HG02678 (cell line): ENCODE data around the gene FAM149A.

Experiments used
- ATAC-seq: cut with Tn5 transposase; IDR thresholded peaks from one replicate; pipeline ENCODE4 v1.9.1; 2021; ENCODE audit warnings: mild to moderate bottlenecking, moderate library complexity; ENCODE audit not compliant: unreplicated experiment

The FAM149A gene

DNA sequence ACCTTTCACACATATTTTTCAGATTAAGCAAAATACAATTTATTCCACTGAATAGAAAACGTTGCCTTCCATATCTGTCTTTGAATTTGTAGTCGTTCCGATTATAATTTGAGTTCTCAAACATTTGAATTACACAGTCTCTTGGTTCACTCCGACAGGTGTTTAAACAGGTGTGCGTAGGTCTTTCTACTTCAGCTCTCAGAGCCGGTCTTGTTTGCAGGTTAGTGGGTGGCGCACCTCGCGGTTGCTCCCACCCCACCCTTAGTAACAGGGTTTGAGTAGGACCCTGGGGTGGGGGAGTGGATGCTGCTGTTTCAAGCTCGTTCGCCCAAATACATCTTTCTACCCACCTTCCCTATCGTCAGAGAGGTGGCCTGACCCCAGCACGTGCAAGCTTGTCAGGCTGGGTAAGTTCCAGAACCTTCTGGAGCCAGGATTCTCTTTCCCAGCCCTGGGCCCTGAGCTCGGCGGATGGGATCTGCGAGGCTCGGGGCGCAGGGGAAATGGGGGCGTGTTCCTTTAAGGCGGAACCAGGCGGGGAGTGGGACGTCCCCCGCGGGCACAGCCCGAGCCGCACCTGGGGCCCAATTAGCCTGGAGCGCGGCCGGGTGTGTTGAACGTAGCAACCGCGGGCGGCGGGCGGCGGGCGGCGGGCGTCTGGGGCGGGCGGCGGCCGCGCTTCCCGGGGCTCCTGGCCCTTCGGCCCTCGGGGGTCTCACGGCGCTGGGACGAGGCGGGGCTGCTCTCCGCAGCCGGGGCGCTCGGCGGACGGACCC lies at the start of gene FAM149A:
Gene FAM149A, plus strand, starts transcription at position 591 of the 776 bp plus-strand sequence.
- ATAC-seq: peak; percentile 76

DNA sequence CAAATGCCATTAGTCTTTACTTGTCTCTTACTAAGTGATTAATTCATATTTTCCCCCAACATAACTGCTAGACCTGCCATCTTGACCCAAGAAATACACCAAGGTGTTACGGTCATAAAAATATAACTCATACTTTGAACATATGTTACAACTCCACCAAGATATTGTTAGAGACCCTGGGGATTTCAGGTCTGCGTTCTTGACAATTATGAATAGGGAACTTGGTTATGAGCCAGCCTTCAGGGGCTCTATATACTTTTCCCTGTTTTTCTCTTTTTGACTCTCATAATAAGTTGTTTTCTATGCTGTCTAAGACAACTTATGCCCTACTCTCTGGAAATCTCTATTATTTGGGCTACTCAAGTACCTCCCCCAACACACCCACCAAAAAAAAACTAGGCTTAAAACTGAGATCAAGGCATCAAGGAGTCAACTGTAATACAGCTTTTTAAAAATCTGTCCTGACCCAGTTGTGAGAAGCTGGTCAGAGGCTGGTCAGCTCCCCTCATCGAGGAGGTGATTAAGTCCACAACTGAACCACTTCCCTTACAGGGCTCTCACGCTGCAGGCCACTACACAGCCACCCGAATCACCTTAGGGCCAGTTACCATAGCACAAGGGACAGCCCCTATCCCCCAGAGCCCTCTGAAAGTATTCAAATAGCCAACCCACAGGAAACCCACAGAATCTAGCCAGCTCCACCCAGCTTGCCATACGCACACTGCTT lies 46.1 kb upstream of the FAM149A start:
- peak; percentile 100 for ATAC-seq

DNA sequence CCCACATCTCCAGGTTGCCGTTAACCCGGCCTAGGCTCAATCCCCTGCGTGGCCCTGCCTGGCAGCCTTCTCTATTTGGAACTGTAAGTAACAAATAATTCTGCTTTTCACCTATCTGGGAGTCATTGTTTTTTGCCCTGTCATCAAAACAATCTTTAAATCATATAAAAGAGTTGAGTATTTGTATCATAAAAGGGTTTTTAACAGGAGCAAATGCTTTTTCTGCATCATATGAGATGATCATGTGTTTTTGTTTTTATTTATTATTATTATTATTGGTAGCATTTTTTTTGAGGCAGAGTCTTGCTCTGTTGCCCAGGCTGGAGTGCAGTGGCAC lies 45.6 kb upstream of the FAM149A start:
- ATAC-seq: no peak

DNA sequence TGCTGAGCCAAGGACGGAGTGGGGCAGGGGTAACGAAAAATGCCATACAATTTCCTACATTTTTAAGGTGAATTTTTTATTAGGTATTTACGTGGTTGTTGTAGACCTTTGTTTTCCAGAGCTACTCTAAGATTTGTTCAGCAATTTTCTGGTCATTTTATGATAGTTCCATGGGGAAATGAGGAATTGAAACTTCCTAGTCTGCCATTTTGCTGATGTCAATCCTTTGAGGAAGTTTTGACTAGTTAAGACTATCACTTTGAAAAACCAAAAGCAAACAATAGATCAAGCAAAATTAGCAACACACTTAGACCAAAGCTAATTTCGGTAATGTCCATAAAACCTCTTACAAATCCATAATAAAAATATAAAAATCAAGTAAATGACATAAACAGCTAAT lies 42.6 kb upstream of the FAM149A start:
- no peak for ATAC-seq

DNA sequence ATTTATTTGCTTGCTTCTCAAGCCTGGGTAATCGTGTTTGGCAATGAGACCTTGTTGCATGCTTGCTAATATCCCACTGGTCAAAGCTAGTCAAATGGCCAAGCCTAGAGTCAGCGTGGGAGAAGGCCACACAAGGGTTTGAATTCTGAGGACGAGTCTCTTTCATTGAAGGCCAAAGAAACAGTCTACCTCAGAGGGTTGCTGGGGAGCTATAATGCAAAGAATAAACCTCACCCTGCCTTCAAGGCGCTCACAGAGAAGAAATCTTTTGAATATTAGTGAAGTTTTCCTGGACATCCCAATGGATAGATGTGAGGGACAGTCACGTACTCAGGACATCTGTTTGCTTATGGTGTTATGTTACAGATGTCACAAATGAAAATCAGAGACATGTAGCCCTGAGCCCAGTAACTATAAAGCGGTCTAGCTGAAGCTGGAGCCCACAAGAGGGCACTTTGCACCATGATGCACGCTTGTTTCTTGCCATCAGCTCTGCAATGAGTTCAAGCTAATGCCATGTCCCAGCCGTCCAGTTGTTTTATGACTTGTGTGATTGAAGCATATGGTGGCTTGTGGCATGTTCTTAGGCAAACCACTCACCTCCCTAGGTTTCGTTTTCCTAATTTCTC lies 36.6 kb upstream of the FAM149A start:
- peak; percentile 86 for ATAC-seq

DNA sequence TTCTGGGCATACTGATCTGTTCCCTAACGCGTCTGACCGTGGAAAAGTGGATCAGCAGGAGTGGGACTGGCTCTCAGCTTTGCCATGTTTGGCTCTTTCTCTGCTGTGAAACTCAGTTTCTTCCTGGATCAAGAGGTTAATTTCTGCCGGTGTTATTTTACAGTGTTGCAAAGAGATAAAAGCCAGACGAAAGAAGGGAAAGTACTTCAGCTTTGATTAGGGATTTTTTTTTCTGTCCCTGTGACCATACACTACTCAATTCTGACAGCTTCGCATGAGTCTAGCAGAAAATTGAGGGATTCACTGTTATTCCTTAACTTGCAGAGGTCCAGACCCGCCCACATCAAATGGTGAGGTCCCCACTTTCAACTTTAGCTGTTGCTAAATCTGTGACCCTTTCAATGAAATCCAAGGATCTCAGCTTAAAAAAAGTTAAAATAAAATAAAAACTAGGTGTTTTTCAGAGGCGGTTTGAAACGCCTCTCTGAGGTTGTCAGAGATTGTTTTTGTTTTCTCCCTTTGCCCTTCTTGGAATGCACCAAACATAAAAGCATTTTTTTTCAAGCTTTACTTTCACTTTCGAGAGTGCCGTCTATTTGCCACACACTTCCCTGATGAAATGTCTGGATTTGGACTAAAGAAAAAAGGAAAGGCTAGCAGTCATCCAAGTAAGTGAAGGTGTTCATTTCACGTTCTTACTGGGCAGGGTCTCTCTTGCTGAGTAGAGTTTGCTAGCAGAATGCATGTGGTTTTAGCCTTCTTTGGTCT lies 35.7 kb upstream of the FAM149A start, which contains the start of gene TLR3:
Gene TLR3, plus strand, starts transcription at position 576 of the 768 bp plus-strand sequence. CDS start 7,464 bp downstream, outside the sequence.
- peak; percentile 42 for ATAC-seq

DNA sequence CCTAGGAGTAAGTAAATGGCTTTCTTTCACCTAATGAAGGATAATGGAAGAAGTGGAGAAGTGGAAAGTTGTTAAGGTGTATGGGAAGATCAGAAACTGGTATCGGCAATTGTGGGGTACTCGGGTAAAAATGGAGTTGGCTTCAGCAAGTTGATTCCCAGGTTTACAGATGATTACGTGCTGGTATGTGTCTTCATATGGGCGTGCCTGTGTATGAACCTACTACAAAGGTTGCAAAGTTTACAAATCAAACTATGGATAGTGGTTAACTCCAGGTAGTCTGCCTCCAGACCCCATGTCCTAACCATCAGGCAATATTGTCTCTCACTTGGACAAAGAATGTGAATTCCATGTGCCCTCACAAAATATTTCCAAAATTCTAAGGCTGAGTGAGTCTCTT lies 34.8 kb upstream of the FAM149A start:
- ATAC-seq: no peak

DNA sequence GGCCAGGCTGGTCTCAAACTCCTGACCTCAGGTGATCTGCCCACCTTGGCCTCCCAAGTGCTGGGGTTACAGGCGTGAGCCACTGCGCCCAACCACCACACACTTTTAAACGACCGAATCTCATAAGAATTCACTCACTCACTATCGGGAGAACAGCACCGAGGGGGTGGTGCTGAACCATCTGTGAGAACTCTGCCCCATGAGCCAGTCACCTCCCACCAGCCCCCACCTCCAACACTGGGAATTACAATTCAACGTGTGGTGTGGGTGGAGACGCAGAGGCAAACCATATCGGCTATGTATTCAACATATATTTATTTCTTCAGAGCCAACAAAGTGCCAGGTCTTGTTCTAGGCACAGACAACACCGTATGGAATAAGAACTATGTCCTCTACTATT lies 32.0 kb upstream of the FAM149A start:
- no peak for ATAC-seq

DNA sequence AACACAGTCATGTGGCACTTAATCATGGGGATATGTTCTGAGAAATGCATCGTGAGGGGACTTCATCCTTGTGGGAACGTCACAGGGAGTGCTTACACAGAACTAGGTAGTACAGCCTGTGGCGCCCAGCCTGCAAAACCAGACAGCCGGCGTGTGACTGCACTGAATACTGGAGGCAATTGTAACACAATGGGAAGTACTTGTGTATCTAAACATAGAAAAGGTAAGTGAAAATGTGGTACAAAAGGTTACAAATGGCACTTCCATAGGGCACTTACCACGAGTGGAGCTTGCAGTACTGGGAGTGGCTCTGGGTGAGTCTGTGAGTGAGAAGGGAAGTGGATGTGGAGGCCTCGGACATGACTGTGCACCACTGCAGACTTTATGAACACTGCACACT lies 30.3 kb upstream of the FAM149A start:
- no peak for ATAC-seq

DNA sequence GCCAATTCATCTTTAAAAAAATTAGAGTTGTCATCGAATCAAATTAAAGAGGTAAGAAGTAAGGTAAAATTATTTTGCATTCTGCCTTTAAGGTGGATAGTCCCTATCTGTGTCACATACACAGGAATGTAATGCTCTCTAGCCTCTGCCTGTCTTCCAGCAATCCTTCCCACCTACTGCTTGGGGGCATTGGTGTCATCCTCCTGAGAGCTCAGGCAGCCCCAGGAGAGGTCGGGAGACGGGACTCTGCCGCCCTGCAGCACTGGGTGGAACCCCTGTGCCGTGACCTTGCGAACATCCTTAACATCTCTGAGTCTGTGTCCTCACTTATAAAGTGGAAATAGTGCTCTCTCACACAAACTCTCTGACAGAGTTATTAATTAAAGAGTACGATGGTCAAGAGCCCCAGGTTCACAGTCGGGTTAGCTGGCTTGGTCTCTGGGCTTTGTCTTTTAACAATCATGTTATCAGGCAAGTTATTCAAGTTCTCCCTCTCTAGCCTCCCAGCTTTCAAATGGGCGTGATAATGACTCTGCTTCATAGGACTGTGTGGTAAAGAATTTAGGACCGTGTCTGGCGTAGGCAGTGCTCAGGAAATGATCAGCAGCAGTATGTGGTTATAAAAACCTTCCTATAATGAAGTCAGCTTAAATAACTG lies 25.4 kb upstream of the FAM149A start:
- ATAC-seq: no peak

DNA sequence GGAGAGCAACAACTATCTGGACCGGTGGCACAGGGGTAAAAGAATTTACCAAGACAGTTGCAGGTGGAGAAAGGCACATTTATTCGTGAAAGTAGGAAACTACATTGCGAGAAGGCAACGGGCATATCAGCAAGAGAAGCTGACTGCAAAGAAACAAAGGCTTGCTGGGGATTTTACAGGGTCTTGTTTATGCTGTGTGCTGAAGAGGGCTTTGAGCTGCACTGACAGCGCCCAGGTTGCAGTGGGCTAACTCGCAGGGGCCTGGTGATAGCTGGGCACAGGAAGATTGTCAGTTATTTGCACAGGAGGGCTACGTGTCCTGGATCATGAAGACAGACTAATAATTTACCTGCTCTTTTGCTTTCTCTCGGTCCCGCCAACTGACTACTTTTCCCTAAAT lies 24.8 kb upstream of the FAM149A start:
- no peak for ATAC-seq

DNA sequence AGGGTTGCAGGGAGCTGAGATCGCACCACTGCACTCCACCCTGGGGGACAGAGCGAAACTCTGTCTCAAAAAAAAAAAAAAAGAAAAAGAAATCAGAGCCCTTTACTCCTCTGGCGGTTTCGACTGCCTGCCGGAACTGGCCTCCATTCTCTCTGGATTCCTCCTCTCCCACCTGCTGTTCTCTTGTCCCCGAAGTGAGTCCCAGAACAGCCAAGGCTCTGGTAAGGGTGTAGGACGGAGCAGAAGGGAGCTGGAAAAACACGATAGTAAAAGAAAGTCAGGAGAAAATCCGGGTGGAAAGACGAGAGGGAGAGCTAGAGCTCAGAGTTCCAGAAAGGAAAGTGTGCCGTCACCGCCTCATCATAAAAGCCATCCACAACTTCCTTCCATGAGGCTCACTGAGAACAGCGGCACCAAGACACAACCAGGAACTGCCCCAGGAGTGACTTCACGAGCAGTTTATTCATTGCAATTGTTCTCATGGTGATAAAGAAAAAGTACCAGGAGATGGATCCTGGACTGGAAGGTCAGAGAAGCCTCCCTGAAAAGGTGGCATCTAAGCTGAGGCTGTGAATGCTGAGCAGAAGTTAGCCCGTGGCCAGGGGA lies 23.2 kb upstream of the FAM149A start:
- no peak for ATAC-seq

DNA sequence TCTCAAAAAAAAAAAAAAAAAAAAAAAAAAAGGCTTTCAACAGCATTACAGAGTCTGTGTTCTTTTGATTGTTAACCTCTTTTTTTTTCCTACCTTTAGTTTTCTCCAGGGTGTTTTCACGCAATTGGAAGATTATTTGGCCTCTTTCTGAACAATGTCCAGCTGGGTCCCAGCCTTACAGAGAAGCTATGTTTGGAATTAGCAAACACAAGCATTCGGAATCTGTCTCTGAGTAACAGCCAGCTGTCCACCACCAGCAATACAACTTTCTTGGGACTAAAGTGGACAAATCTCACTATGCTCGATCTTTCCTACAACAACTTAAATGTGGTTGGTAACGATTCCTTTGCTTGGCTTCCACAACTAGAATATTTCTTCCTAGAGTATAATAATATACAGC lies 22.3 kb upstream of the FAM149A start:
- ATAC-seq: no peak

DNA sequence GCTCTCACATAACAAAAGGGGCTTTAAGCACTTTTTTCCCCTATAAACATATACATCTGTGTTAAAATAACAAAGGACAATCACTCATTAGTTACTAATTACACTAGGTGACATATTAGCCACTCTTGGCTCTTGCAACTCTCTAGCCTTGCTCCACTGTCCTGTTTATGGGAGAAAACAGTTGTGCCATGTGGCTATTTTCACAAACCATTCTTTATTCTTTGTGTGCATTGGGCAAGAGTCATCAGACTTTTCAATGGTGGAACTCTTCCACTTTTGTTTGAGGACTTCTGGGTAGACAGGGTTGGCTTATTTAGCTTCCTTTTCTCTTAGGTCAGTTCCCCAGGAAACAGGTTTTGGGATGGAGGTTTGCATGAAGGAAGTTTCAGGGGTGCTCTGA lies 16.0 kb upstream of the FAM149A start:
- ATAC-seq: no peak

DNA sequence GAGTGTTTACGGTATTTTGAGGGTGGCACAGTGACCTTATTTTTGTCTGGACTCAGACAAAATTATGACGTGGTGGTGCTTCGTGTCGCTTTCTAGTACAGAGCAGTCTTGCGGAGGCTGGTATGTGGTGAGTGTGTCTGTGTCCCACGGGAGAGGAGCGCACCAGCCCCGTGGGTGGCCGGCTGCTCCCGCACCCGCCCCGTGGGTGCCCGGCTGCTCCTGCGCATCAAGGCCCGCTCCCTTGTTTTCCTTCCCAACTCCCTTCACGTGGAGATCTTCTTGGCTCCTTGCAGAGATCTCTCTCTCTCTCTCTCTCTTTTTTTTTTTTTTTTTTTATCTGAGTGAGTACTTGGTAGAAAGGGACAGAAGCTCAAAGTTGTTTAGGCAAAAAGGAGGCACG lies 12.2 kb upstream of the FAM149A start:
- no peak for ATAC-seq

DNA sequence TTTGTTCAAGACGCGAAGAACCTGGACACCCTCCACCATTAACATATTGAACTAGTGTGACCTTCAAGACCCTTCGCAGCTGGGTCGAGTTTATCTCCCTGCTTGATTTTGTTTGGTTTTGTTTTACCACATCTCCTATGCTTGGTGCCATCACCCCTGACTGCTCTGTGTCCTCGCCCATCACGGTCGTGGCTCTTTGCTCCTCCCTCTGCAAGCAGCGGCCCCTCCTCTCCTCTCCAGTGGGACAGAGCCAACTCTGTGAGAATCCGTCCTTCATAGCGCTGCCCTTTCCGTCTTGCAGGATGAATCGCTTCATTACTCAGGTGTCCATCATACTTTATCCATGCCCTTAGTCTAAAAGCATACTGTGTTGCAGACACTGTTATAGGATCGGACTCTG lies 9.1 kb upstream of the FAM149A start:
- ATAC-seq: no peak

DNA sequence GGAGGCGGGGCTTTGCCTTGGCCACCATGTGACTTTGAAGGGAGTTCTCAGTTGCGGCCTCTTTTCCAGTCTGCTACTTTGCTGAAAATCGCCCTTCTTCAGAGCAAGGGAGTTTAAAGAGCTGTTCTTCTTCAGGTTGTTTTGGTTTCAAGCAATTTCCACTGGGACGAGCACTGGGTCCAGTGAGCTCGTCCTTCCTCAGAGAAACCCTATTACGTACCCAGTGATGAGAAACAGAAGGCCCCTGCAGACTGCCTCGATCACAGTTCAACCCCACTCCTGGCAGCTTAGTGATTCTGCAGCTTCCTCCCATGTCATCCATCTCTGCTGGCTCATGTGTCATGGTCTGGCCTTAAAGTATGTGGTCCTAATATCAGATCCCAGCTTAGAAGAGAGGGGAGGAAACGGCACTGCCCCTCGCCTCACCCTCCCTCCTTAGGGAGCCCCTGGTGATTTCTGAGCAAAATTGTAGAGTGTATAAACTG lies 7.8 kb upstream of the FAM149A start:
- no peak for ATAC-seq

DNA sequence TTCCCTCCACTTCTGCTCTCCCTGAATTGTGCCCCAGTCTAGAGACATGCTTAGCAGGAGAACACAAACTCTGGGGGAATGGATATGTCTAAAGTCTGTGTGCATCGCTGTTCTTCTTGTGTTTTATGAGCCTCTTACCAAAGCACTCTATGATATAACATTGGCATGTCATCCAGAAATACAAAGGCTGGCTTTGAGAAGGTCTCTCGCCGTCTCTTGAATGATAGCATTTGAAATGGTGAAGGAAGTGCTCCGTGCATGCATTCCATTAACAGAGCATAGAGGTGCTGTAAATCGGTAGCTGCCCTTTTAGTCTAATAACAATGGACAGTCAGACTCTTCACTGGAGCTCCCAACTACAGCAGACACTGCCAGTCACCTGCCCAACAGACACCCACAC lies 7.1 kb upstream of the FAM149A start:
- ATAC-seq: no peak

DNA sequence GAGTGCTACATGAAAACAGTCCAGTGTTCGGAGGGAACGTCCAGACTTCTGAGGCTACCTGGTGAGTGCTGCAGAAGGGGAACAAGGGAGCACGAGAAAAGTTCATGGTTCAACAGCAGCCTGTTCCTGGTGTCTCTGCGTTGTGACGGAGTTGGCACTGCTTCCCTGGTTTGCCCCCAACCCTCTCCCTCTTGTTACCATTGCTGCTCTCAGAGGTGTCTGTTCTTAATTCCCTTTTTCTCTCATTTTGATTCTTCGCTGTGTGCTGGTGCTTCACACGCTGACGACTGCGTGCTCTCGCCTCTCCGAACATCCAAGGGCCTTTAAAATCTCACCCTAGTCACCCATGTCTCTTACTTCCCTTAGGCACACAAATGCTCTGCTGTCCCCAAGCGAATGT lies 1.6 kb upstream of the FAM149A start:
- no peak for ATAC-seq
